Femur (tissue), 1 donor: ENCODE measurements around the gene SMPD3.

Source experiments
- DNase-seq: peaks from one replicate; pipeline ENCODE4 v3.0.0-alpha.2; 2017

The SMPD3 gene

GRCh38 chr16:68470461-68471150 lies 22.3 kb upstream of the SMPD3 start:
- peak; percentile 54 for DNase-seq

DNA sequence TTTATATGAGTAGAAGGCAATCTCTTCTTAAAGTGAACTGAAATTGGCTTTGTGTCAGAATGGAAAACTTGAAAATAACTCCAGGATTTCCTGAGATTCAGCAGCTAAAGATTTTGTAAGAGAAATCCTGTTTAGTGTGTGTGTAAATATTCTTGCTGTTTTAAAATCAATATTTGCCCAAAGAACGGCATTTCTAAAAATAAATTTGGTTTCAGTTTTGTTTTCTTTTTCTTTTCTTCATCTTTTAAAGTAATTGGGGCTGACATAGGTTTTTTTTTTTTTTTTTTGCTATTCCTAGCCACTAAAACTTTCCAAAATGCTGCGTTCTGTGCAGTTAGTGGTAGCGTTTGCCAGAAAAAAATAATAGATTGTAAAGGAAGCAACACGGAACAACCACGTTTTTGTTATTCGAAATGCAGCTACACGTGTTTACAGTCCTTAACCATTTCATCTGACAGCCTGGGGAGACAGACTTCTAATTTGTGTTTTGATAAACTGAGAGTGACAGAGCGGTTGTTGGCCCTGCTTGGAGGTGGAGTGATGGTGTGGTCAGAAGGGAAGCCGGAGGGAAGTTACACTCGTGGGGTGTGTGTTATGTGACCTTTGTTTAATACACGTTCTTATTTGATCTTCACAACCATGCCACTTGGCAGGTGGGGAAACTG lies 21.6 kb upstream of the SMPD3 start:
- no peak for DNase-seq

DNA sequence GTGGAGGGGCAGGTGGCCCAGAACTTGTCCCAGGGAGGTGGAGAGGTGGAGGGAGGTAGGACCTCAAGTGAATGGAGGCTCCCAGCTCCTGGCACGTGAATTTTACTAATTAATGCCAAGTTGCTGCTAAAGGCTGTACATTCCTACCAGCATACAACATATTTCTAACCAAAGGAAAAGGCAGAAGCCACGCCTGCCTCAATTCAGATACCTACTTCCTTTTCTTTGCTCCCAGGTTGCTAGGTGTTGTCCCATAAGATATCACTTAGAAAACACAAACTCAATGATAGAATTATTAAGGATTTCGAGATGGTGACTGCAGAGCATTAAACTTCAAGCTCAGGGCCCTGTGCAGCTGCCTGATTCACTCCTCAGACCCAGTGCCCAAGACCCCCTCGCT lies 20.5 kb upstream of the SMPD3 start:
- no peak for DNase-seq

GRCh38 chr16:68466174-68466573 lies 17.9 kb upstream of the SMPD3 start:
- no peak for DNase-seq

DNA sequence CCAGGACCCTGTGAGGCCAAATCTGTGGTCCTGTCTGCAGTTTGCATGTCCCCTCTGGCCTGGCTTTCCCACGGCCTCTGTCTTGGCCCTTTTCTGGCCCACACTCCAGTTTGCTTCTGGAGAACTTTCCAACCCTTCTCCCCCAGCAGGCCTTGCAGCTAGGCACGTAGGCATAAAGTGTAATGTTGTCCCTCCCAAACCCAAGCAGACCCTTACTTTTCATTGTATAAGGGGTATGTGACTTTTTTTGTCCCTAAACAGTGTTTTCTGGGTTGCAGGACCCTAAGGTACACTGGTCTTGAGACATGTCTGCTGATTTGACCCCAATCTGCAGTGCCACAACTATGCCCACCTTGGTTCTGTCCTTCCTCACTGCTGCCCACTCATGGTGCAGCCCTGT lies 15.6 kb upstream of the SMPD3 start:
- DNase-seq, result no peak

DNA sequence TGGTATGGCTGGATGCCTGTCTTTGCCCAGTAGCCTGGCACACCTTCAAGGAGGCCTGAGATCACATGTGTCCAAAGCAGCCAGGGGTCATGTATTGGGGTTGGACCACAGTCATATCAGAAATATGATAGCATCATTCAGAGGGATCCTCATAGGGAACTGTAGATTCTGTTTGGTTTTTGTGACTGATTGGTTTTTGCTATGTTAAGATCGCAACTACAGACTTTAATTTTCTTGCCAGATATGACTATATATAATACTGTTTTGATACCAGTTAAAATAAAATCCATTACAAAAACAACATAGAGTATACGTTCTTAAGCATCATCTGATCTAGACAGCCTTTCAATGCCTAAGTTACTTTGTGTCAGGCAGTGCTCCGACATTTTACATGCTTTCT lies 11.8 kb upstream of the SMPD3 start:
- no peak for DNase-seq

DNA sequence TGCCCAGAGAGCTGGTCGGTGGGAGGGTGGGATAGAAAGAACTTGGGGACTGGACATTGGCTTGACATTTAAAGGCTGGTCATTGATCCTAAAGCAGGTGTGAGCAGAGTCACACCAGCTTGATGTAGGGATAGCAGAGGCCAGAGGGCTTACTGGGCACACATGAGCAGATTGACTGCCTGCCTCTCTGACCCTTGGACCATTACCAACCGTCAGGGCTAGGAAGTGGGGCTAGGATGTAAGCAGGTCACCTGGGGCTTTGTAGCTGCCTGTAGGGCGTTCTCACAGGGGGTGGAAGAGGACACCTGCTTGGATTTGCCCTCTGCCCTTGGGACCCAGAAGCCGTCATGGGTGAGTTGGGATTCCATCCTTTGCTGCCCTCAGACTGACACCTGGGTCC lies 11.1 kb upstream of the SMPD3 start:
- DNase-seq, result no peak

DNA sequence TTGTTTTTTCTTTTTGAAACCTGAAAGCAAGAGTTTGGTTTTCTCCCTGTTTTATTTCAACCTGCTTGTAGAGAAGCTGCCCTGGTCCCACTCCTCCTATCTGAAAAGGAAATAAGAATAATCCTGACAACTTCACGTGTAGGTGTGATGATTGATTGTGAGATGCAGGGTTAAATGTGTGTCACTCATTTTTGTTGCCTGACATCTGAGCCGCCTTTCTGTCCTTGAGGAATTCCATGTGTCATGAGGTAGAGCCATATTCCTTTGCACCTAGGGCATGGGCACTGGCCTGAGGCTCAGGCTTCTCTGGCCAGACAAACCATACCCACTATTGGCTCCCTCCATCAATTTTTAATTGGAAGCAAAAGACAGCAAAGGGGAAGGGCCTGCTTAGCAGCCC lies 10.2 kb upstream of the SMPD3 start:
- no peak for DNase-seq

- DNase-seq, result no peak
These were observed 9.8 kb upstream of the SMPD3 start for GRCh38 chr16:68458101-68458500.

DNA sequence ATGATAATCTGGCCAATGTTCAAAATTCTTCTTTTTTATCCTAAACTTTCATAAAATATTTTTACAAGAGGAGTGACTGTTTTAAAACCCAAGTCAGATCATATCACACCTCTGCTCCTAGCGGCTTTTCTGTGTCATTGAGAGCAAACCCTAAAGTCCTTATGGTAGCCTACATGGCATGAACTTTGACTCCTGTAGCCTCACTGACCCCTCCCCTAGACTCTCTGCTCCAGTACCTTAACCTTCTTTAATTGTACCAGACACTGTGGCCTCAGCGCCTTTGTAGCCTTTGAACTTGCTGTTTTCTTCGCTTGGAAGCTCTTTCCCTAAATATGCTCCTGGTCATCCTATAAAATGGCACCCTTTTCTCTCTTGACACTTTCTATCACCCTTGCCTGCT lies 7.3 kb upstream of the SMPD3 start:
- no peak for DNase-seq

DNA sequence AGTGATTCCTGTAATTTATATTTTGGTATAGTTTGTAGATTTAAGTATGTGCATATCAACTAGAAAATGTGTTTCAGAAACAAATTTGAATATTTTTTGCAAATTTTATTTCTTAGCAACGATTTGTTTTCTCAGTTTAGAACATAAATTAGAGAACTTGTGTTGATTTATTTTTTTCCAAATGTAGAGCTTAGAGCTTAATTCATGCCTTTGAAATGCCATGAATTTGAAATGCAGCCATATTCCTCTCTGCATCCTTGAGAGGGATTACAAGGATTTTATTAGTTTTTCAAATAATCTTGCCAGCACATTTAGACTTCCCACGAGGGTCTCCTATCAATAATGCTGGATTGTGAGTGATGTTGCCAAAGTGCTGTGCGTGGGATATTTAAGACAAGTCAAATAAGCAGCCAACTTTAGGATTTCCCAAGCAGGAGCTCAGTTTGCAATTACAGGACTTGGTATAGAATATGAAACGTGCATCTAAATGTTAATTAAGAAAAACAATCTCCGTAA lies 6.7 kb upstream of the SMPD3 start:
- DNase-seq, result no peak

DNA sequence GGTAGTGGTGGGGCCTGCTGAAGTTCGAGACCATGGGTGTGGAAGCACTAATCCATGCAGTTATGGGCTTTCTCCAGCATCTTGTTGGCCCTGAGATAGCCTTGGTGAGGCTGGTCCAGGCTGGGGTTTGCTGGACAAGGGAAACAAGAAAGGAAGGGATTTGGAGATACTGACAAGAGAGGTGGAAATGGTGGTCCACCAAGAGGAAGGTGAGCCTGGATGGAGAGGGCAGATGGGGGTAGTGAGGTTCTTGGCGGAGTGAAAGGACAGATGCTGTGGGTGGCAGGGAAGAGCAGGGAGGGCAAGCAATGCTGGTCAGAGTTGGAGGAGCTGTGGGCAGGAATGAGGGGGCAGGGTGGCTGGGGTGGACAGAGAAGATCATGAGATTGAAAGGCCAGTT lies 5.5 kb upstream of the SMPD3 start:
- no peak for DNase-seq

DNA sequence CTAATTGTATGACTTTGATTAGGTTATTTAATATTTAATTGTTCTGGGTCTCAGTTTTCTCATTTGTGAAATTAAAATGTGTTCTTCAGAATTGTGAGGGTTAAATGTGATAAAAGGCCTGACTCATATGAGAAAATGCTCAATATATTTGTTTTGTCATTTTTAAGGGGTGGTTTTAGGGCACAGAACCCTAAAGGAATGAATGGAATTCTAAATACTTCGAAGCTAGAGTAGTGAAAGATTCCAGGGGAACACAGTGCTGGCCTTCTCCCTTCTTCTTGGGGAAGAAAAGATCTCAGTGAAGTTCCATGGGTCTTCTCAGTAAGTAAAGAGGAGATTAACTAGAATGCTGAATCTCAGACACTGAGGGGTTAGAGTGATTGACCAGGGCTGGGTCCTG lies 3.9 kb upstream of the SMPD3 start:
- DNase-seq, result no peak

- no peak for DNase-seq
These were observed 3.4 kb upstream of the SMPD3 start for GRCh38 chr16:68451676-68452075.

GRCh38 chr16:68450741-68451255 lies 2.5 kb upstream of the SMPD3 start:
- DNase-seq, result no peak

DNA sequence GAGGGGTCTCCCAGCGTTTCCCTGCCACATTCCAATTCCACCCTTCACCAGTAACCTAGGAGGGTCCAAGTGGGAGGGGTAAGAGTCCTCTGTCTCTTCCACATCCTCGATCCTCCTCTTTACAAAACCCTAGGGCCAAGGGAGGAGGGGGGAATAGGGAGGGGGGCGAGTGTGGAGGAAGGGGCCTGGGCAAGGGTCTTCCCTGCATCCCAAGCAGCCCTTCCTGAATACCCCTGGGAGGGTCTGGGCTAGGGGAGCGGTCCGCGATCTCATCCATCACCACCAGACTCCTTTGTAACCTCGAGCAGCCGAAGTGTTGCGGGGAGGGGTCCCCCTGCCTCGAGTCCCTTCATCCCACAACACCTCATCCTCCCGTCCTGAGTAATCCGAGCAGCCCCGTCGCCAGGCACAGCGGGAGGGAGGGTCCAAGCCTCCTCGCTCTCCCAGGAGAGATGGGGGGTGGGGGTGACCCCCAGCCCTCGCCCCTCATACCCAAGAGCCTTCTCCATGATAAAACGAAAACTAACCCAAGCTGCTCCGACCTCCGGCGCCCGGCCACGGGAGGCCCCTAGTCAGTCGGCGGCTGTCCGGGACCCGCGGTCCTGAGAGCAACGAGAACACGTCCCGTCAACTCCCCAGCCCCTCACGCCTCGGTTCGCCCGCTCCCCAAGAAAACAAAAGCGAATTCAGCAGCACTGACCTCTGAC lies 502 bp downstream of the SMPD3 start:
- no peak for DNase-seq

- DNase-seq, result no peak
These were observed 1.3 kb downstream of the SMPD3 start for GRCh38 chr16:68446681-68447652.

DNA sequence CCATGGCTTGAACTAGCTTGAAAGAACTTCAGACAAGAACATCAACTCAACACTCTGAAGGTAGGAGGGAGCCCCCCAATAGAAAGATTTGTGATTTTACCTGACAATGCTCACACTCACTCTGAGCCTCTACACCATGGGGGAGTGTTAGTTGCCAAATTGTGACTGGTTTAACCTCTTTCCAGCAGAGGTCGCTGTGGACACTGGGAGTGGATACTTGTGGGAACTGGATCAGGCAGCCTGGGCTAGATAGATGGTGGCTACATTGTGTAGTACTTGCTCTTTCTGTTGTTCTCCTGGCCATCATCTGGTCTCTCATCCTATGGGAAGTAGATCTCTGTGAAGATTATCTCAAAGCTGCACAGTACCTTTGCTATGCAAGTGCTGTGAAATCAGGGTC lies 2.9 kb downstream of the SMPD3 start:
- DNase-seq, result peak; percentile 46

DNA sequence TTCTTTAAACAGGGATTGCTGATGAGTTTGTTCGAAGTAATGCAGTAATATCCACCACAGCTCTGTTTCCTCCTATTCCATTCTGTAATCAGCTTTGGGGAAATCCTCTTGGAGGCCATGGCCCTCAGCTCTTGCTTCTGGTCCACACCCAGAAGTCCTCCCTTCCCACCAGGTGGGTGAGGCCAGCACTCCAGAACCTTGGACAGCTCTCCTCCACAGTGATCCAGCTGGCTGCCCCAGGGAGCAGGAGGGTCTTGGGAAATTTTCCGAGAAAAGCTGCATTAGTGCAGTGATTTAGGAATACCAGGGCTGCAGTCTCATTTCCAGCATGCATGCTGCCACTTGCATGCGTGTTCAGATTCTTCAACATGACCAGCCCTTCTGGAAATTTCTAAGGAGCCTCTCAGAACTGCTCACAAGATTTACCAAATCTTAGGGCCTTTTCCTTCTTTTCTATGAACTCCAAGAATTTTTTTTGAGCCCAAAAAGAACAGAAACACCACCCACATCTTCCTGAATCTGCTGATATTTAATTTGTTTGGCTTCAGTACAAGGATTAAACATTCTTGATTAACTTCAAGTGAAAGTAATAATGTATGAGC lies 4.2 kb downstream of the SMPD3 start:
- peak; percentile 66 for DNase-seq

DNA sequence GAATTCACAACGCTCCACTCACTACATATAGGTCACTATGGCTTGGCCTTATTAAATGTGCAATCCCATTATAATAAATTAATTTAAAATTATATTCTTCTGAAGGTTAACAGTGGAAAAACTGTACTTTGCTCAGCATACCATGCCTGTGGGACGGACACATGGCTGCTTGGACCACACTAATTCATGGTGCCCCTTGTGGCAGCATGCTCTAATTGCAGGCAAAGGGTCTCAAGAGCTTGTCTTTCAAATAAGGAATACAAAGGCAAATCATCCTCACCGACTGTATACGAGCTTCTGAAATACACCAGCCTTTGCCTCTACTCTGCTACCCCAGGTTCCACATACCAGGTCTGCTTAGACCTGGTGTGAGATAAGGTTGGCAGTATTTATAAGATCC lies 11.7 kb downstream of the SMPD3 start:
- no peak for DNase-seq

DNA sequence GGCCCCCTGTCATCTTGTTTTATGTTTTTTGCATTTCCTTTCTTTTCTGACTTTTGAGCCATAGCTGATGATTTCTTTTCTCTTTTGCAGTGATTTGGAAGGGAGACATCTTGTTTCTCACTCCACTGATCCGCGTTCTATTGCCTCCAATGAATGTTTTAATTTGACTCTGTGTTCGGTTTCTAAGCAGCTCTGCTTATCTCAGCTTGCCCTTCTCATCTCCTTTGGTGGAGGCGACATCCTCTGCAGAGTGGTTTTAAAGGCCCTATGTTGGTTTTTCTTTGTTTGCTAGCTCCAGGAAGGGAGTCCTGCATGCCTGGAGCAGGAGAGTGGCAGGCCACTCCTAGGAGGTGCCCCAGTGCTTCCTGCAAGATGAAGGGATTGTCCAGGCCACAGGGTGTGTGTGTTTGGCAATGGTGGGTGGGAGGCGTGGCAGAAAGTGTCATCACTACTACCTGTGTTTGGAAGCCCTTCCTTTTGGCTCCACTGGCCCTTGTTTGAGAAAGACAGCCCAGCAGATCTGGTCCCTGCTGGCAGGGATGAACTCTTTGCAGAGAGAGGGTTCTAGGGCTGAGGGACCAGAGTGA lies 13.6 kb downstream of the SMPD3 start:
- no peak for DNase-seq

DNA sequence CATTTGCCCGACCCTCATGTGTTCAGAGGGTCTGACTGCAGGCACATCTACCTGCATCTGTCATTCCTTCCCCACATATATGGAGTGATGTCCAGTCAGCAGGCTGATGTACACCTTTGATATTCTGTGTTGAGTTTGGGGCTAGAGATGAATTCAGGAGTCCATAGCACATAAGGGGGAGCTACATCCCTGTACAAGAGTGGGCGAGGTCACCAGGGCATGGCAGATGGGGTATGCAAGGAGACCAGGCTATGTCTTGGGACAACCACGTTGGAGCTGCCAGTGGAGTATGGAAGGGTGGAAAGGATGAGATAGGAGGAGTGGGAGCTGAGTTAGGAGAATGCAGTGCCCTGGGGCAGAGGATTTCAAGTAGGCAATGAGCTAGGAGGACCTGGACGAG lies 15.0 kb downstream of the SMPD3 start:
- no peak for DNase-seq
